Right lobe of liver (tissue), 4 donors: ENCODE results near the gene AREL1.

Experiments used
- CTCF ChIP-seq, 4 donors: fragments of 200-600 bp in 3 of 4; fragments of 450-650 bp in 1 of 4; IDR thresholded peaks; one replicate each; pipeline versions ENCODE4 v1.5.1 to v1.8.0; 2016 to 2022; ENCODE audit warnings: antibody characterized with exemption in 4 of 4, mild to moderate bottlenecking in 2 of 4
- POLR2A ChIP-seq: fragments of 450-650 bp; IDR thresholded peaks from one replicate; pipeline ENCODE4 v1.6.1; 2017; ENCODE audit warnings: antibody characterized with exemption, mild to moderate bottlenecking
- donor health status: DM: no; HTN: no; CAD: no.
- donor health status: DM: no; HTN: no; CAD: no.
- donor health status: DM: no; HTN: yes; CAD: no.

- TF ChIP-seq POLR2A = no peak
- TF ChIP-seq CTCF (IDR thresholded peaks at IDR 0.05) = no peak
Measured at GRCh38 chr14:74647061-74647677, 65.7 kb downstream of the AREL1 start.
